T-cell (primary cell): ENCODE measurements around the gene TIAL1. TPM values are rescaled to one million over a fixed set of nuclear protein-coding genes. Genes with fewer than 3 reads are reported as not detected.
"Not testable (repeated sequence)": the region's sequence is repeated elsewhere in the genome, so short reads cannot be mapped to it uniquely, and the experiment has no call there.

Experiments
- ATAC-seq, 4 experiments: fragments of 200-7000 bp in 3 of 4; fragments of 150-1000 bp in 1 of 4; cut with Tn5 transposase; replicated peaks in 1 of 4; 1 replicate in 3 of 4; 2 replicates in 1 of 4; pipeline ENCODE4 v1.10.0; 2021; ENCODE audit warnings: moderate library complexity in 3 of 4, mild to moderate bottlenecking in 2 of 4, moderate number of reproducible peaks in 1 of 4
- CTCF ChIA-PET, 2 donors: fragments of 300-600 bp; sonication (Branson Sonifier 250); formaldehyde crosslinking; loops; one replicate each; lab custom pipeline; 2022; ENCODE audit warnings: antibody characterized with exemption in 2 of 2; lab: Charles Lee
- POLR2A ChIA-PET, 2 donors: fragments of 300-600 bp; sonication (Branson Sonifier 250); formaldehyde crosslinking; loops; one replicate each; lab custom pipeline; 2022; ENCODE audit warnings: antibody characterized with exemption in 2 of 2; lab: Charles Lee
- DNase-seq, 35 experiments: peaks; one replicate each; pipeline versions ENCODE4 v3.0.0 to v3.0.0-alpha.2; 2013 to 2023
- H3K27ac ChIP-seq: one replicate; pipeline ENCODE4 v1.5.1; 2013; ENCODE audit warnings: low read length
- H3K27me3 ChIP-seq, 2 experiments: replicated peaks in 1 of 2; 1 replicate in 1 of 2; 2 replicates in 1 of 2; pipeline versions ENCODE4 v1.6.1 to v1.7.0; 2013; ENCODE audit warnings: low read length in 1 of 2, mixed read lengths in 1 of 2; ENCODE audit not compliant: control insufficient read depth in 2 of 2, insufficient read depth in 2 of 2; ENCODE audit errors: extremely low read depth in 1 of 2
- H3K36me3 ChIP-seq, 2 donors: 1 replicate in 1 of 2; 2 replicates in 1 of 2; pipeline versions ENCODE4 v1.6.1 to v1.7.0; 2013; ENCODE audit warnings: low read length in 1 of 2; ENCODE audit not compliant: control insufficient read depth in 2 of 2, insufficient read depth in 1 of 2; ENCODE audit errors: extremely low read depth in 1 of 2
- H3K4me1 ChIP-seq, 2 experiments: 1 replicate in 1 of 2; 2 replicates in 1 of 2; pipeline versions ENCODE4 v1.6.1 to v1.7.0; 2013; ENCODE audit warnings: low read length in 2 of 2, mixed read lengths in 1 of 2; ENCODE audit not compliant: insufficient read depth in 2 of 2, control insufficient read depth in 1 of 2; ENCODE audit errors: extremely low read depth in 1 of 2
- H3K4me3 ChIP-seq, 2 donors: 1 replicate in 1 of 2; 2 replicates in 1 of 2; pipeline versions ENCODE4 v1.5.1 to v1.7.0; 2013; ENCODE audit warnings: mild to moderate bottlenecking in 2 of 2, low read length in 1 of 2, moderate library complexity in 1 of 2; ENCODE audit not compliant: control insufficient read depth in 1 of 2; ENCODE audit errors: extremely low read depth in 1 of 2
- H3K9me3 ChIP-seq: 2 replicates; pipeline ENCODE4 v1.7.0; 2013
- H3K27ac Mint-ChIP-seq, 2 donors: one replicate each; pipeline ENCODE4 v1.8.0; 2020 to 2021; ENCODE audit warnings: mild to moderate bottlenecking in 2 of 2, mixed read lengths in 2 of 2
- H3K27me3 Mint-ChIP-seq, 2 donors: one replicate each; pipeline ENCODE4 v1.8.0; 2021 to 2022; ENCODE audit warnings: mixed read lengths in 2 of 2
- H3K36me3 Mint-ChIP-seq: one replicate; pipeline ENCODE4 v1.8.0; 2021; ENCODE audit warnings: mixed read lengths
- H3K4me1 Mint-ChIP-seq, 3 donors: one replicate each; pipeline ENCODE4 v1.8.0; 2020 to 2022; ENCODE audit warnings: mixed read lengths in 3 of 3, mild to moderate bottlenecking in 1 of 3
- H3K4me3 Mint-ChIP-seq, 3 donors: one replicate each; pipeline ENCODE4 v1.8.0; 2020 to 2022; ENCODE audit warnings: mild to moderate bottlenecking in 3 of 3, mixed read lengths in 3 of 3, moderate library complexity in 3 of 3
- H3K9me3 Mint-ChIP-seq, 3 donors: one replicate each; pipeline ENCODE4 v1.8.0; 2020 to 2022; ENCODE audit warnings: mixed read lengths in 3 of 3
- WGBS: methylation state at CpG from one replicate; pipeline ENCODE4 v1.1.5; 2013; ENCODE audit warnings: missing lambda C conversion rate; ENCODE audit not compliant: insufficient coverage; 5-methylcytosine and 5-hydroxymethylcytosine counted together
- total RNA-seq, 35 experiments: library from RNA in 6 of 35; stranded (reverse) in 6 of 35; fragments of 120-200 nt in 1 of 35; gene quantifications; one replicate each; pipeline versions ENCODE4 v1.2.1 to v1.2.4 and lab custom pipeline; 2013 to 2026

TIAL1 gene
- total RNA-seq, 5 donors from 2014 or later (not counting 1 experiment from before 2014, with no cell fraction given) = 147 to 197 (median 156) TPM

GRCh38 chr10:119630300-119630699 is 33.5 kb upstream of the TIAL1 start:
- no peak overlapping the region for H3K4me3 ChIP-seq
- H3K36me3 Mint-ChIP-seq = no peaks in the 10 kb centered on the region
- no peak for DNase-seq
- ATAC-seq = no peak
- no peaks in the 10 kb centered on the region for H3K9me3 Mint-ChIP-seq
- H3K27me3 Mint-ChIP-seq = peaks cover 0 to 1% of the 10 kb centered on the region in 2 donors
- H3K27me3 ChIP-seq = peaks cover 0 to 2% of the 10 kb centered on the region in 2 experiments
- H3K9me3 ChIP-seq = no peaks in the 10 kb centered on the region
- no peaks in the 10 kb centered on the region for H3K4me1 Mint-ChIP-seq
- no peak overlapping the region for H3K27ac Mint-ChIP-seq
- no peak overlapping the region for H3K27ac ChIP-seq
- no peaks in the 10 kb centered on the region for H3K36me3 ChIP-seq
- no peak overlapping the region for H3K4me3 Mint-ChIP-seq
- POLR2A ChIA-PET = no interaction called here
- CTCF ChIA-PET = no interaction called here
- H3K4me1 ChIP-seq = no peaks in the 10 kb centered on the region
- WGBS = 86% methylated on average over 4 of the region's 5 CpGs

- Mint-ChIP-seq H3K27ac (no peak overlapping the region), H3K27me3 (peaks cover 0 to 1% of the 10 kb centered on the region in 2 donors)
- CTCF ChIA-PET = no interaction called here
Measured at GRCh38 chr10:119625570-119626280, 29.0 kb upstream of the TIAL1 start.

GRCh38 chr10:119621078-119621384 is 24.3 kb upstream of the TIAL1 start:
- WGBS = no CpG with 5 or more reads among the region's 3 CpGs
- Mint-ChIP-seq H3K27ac (no peak overlapping the region), H3K4me3 (no peak overlapping the region), H3K36me3 (no peaks in the 10 kb centered on the region), H3K9me3 (no peaks in the 10 kb centered on the region), H3K27me3 (peaks cover 0 to 4% of the 10 kb centered on the region in 2 donors), H3K4me1 (peaks cover 0 to 6% (median 4%) of the 10 kb centered on the region in 3 donors)
- no peak for ATAC-seq
- H3K4me3 ChIP-seq = no peak overlapping the region
- H3K9me3 ChIP-seq = no peaks in the 10 kb centered on the region
- no peak for DNase-seq
- no peaks in the 10 kb centered on the region for H3K4me1 ChIP-seq
- POLR2A ChIA-PET = interaction anchor here in 1 of 2 donors (0.6 kb wide), 1 partner anchor 1543 kb away, joined by 3 read pairs; no protein-coding TSS in a partner anchor
- no peaks in the 10 kb centered on the region for H3K36me3 ChIP-seq
- H3K27ac ChIP-seq = no peak overlapping the region
- CTCF ChIA-PET = no interaction called here
- H3K27me3 ChIP-seq = no peaks in the 10 kb centered on the region

More at GRCh38 chr10:119625570-119626280, 29.0 kb upstream of the TIAL1 start:
- ATAC-seq = no peak
- 87% methylated on average over 3 of the region's 6 CpGs for WGBS
- POLR2A ChIA-PET = no interaction called here
- Mint-ChIP-seq H3K9me3 (no peaks in the 10 kb centered on the region), H3K4me3 (no peak overlapping the region), H3K36me3 (no peaks in the 10 kb centered on the region), H3K4me1 (peaks cover 0 to 3% (median 0%) of the 10 kb centered on the region in 3 donors)
- Histone ChIP-seq H3K9me3 (no peaks in the 10 kb centered on the region), H3K36me3 (no peaks in the 10 kb centered on the region), H3K4me3 (no peak overlapping the region), H3K4me1 (no peaks in the 10 kb centered on the region), H3K27ac (no peak overlapping the region), H3K27me3 (peaks cover 0 to 2% of the 10 kb centered on the region in 2 experiments)
- DNase-seq = no peak

- peaks cover 0 to 4% of the 10 kb centered on the region in 2 donors for H3K27me3 Mint-ChIP-seq
- Histone ChIP-seq H3K27me3 (no peaks in the 10 kb centered on the region), H3K9me3 (no peaks in the 10 kb centered on the region), H3K27ac (no peak overlapping the region), H3K4me1 (no peaks in the 10 kb centered on the region), H3K36me3 (no peaks in the 10 kb centered on the region), H3K4me3 (no peak overlapping the region)
- DNase-seq (no peak), ATAC-seq (peak in 1 of 4 experiments; percentile 12)
- H3K4me1 Mint-ChIP-seq = peaks cover 0 to 6% (median 4%) of the 10 kb centered on the region in 3 donors
- H3K36me3 Mint-ChIP-seq = no peaks in the 10 kb centered on the region
- H3K27ac Mint-ChIP-seq = peak overlapping the region in 1 of 2 donors; percentile 23
- ChIA-PET CTCF (no interaction called here), POLR2A (interaction anchor here in 1 of 2 donors (0.6 kb wide), 1 partner anchor 1543 kb away, joined by 3 read pairs; no protein-coding TSS in a partner anchor)
- H3K9me3 Mint-ChIP-seq = no peaks in the 10 kb centered on the region
- no peak overlapping the region for H3K4me3 Mint-ChIP-seq
- WGBS = 93% methylated on average over 6 of the region's 10 CpGs
Measured at GRCh38 chr10:119620241-119621077, 23.7 kb upstream of the TIAL1 start.

GRCh38 chr10:119619811-119620210 is 23.0 kb upstream of the TIAL1 start:
- H3K4me3 ChIP-seq, H3K36me3 ChIP-seq, ATAC-seq, H3K27me3 Mint-ChIP-seq, H3K27me3 ChIP-seq, H3K27ac Mint-ChIP-seq, H3K9me3 Mint-ChIP-seq, CTCF ChIA-PET, H3K4me3 Mint-ChIP-seq, H3K4me1 Mint-ChIP-seq, H3K9me3 ChIP-seq, DNase-seq, H3K27ac ChIP-seq, POLR2A ChIA-PET, H3K36me3 Mint-ChIP-seq, H3K4me1 ChIP-seq: not testable (repeated sequence)
- 100% methylated on average over 2 of the region's 8 CpGs for WGBS

GRCh38 chr10:119619215-119619614 is 22.5 kb upstream of the TIAL1 start:
- H3K27ac Mint-ChIP-seq = no peak overlapping the region
- Histone ChIP-seq H3K36me3 (no peaks in the 10 kb centered on the region), H3K4me3 (no peak overlapping the region), H3K9me3 (no peaks in the 10 kb centered on the region), H3K27me3 (no peaks in the 10 kb centered on the region), H3K4me1 (no peaks in the 10 kb centered on the region), H3K27ac (no peak overlapping the region)
- no peaks in the 10 kb centered on the region for H3K36me3 Mint-ChIP-seq
- H3K27me3 Mint-ChIP-seq = peaks cover 0 to 8% of the 10 kb centered on the region in 2 donors
- peaks cover 0 to 6% (median 4%) of the 10 kb centered on the region in 3 donors for H3K4me1 Mint-ChIP-seq
- ATAC-seq (no peak), DNase-seq (no peak)
- H3K9me3 Mint-ChIP-seq = no peaks in the 10 kb centered on the region
- no peak overlapping the region for H3K4me3 Mint-ChIP-seq
- ChIA-PET POLR2A (no interaction called here), CTCF (no interaction called here)
- WGBS = 94% methylated on average over 2 of the region's 2 CpGs
